ENCODE results near the gene C11orf21.

The C11orf21 gene

DNA sequence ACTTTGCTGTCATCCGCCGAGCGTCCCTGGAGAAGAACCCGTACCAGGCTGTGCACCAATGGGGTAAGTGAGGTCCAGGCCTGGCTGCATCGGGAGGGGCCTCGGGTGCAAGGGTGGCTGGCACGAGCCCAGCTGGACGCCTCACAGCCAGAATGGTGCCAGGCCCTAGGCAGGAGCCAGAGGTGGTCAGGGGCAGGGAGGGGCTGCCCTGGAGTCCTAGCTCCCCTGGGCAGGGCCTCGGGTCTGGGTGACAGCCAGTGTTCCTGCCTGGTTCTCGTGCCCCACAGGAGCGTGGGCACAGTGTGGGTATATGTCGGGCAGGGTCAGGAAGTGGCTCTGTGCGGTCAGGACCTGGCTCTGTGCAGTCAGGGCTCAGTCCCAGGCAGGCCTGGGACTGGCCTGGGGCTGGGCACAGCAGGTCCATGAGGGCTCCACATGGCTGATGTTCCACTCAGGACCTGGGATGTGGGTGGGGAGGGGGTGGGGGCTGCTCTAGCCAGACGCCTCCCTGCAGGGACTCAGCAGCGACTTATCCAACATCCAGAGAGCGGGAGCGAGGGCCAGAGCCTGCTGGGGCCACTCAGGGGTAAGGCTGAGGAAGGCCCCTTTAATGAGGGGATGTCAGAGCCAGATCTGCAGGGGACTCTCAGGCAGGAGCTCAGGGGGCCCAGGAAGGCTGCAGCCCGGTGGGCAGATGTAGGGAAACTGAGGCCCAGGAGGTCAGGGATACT is 1.3 kb upstream of the C11orf21 start:
- Histone ChIP-seq H3K79me2 (ENCODE audit: insufficient read depth, low read length) (peaks cover 80% of the 10 kb centered on the region), H3K9ac (ENCODE audit: low read depth, low read length, poor library complexity, severe bottlenecking) (peak overlapping the region; percentile 97), H3K9me3 (ENCODE audit: insufficient read depth, low read depth, low read length) (no peaks in the 10 kb centered on the region), H3F3A (ENCODE audit: low read depth) (peaks cover 7% of the 10 kb centered on the region), H3K4me3 (ENCODE audit: low read length, poor library complexity, severe bottlenecking) (peak overlapping the region; percentile 90), H4K20me1 (ENCODE audit: insufficient read depth, low read length, poor library complexity, severe bottlenecking) (peaks cover 16% of the 10 kb centered on the region), H3K4me1 (ENCODE audit: insufficient read depth, low read length, poor library complexity, severe bottlenecking) (peaks cover 62% of the 10 kb centered on the region), H3K4me2 (ENCODE audit: low read depth, low read length, poor library complexity, severe bottlenecking) (peak overlapping the region; percentile 96), H2AFZ (ENCODE audit: low read length) (no peak overlapping the region), H3K9me2 (replicated peaks; ENCODE audit: low read depth, low read length) (no peaks in the 10 kb centered on the region), H3K36me3 (ENCODE audit: insufficient read depth, low read length) (no peaks in the 10 kb centered on the region), H3K27me3 (ENCODE audit: insufficient read depth, low read length, poor library complexity, severe bottlenecking) (no peaks in the 10 kb centered on the region)
- TF ChIP-seq EZH2phosphoT487 (IDR thresholded peaks at IDR 0.05; ENCODE audit: borderline replicate concordance), result no peak
- TF ChIP-seq, protein P1, sequence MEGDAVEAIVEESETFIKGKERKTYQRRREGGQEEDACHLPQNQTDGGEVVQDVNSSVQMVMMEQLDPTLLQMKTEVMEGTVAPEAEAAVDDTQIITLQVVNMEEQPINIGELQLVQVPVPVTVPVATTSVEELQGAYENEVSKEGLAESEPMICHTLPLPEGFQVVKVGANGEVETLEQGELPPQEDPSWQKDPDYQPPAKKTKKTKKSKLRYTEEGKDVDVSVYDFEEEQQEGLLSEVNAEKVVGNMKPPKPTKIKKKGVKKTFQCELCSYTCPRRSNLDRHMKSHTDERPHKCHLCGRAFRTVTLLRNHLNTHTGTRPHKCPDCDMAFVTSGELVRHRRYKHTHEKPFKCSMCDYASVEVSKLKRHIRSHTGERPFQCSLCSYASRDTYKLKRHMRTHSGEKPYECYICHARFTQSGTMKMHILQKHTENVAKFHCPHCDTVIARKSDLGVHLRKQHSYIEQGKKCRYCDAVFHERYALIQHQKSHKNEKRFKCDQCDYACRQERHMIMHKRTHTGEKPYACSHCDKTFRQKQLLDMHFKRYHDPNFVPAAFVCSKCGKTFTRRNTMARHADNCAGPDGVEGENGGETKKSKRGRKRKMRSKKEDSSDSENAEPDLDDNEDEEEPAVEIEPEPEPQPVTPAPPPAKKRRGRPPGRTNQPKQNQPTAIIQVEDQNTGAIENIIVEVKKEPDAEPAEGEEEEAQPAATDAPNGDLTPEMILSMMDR (conservative IDR thresholded peaks at IDR 0.05; ENCODE audit: low read length), result no peak

DNA sequence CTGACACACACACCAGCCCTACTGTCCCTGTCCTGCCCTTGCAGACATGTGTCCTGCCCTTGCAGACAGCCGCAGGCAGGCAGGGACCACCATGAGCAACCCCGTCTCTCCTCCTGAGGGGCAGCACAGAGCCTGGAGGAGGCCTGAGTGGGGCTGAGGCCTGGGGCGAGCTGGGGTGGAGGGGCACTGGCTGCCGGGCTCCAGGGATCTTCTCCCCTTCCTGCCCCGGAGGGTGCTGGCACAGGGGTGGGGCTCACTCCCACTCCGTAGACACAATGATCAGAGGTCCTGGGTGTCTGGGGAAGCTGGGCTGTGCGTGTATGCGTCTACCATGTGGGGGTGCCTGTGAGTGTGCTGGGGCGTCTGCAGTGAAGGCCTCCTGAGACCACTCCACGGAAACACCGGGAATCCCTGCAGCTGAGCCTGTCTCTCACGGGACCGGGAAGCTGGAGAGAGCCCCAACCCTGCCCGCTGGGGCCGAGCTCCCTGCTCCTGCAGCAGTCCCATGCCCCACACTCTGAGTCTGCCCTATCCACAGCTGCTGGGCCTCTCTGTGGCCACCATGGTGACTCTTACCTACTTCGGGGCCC is 683 bp upstream of the C11orf21 start:
- Histone ChIP-seq H3K9me3 (ENCODE audit: insufficient read depth, low read depth, low read length) (no peaks in the 10 kb centered on the region), H2AFZ (ENCODE audit: low read length) (no peak overlapping the region), H3K9ac (ENCODE audit: low read depth, low read length, poor library complexity, severe bottlenecking) (peak overlapping the region; percentile 97), H3K36me3 (ENCODE audit: insufficient read depth, low read length) (peaks cover 5% of the 10 kb centered on the region; the same call in 1 of the 2 replicates), H3K27me3 (ENCODE audit: insufficient read depth, low read length, poor library complexity, severe bottlenecking) (no peaks in the 10 kb centered on the region), H3K79me2 (ENCODE audit: insufficient read depth, low read length) (peaks cover 76% of the 10 kb centered on the region), H3F3A (ENCODE audit: low read depth) (peaks cover 7% of the 10 kb centered on the region), H4K20me1 (ENCODE audit: insufficient read depth, low read length, poor library complexity, severe bottlenecking) (peaks cover 17% of the 10 kb centered on the region), H3K4me2 (ENCODE audit: low read depth, low read length, poor library complexity, severe bottlenecking) (peak overlapping the region; percentile 96), H3K9me2 (replicated peaks; ENCODE audit: low read depth, low read length) (no peaks in the 10 kb centered on the region), H3K4me3 (ENCODE audit: low read length, poor library complexity, severe bottlenecking) (peak overlapping the region; percentile 90), H3K4me1 (ENCODE audit: insufficient read depth, low read length, poor library complexity, severe bottlenecking) (peaks cover 55% of the 10 kb centered on the region)
- TF ChIP-seq, protein P1 (conservative IDR thresholded peaks at IDR 0.05; ENCODE audit: low read length), result peak; percentile 28; the same call in 1 of the 2 replicates
- no peak for TF ChIP-seq EZH2phosphoT487 (IDR thresholded peaks at IDR 0.05; ENCODE audit: borderline replicate concordance)

DNA sequence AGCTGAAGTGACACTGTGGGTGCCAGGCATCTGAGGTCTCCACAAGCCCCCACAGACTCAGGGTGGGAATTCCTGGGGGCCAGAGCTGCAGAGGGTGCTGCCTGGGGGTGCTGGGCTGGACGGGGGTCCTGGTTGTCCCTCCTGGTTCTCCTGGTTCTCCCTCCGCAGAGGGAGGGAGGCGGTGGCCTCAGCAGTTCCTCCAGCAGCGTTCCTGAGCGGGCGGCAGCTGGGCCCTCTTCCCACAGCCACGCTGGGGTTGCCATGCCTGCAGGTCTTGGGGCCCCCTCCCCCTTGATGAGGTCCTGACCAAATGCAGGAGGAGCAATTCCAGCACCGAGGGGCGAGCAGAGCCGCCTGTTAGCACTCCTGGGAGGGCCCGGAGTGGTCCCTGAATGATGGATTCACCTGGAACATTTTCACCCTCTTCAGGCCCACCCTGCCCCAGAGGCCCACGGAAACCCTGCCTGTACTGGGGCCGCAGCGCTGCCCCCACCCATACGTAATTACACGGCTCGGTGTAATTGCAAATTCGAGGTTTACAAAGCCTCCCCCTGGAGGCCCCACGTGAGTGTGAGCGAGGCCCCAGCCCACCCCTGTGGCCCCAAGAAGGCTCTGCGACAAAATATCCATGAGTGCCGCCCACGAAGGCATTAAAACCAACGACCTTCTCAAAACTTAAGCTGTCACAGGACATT is 635 bp downstream of the C11orf21 start:
- Histone ChIP-seq H3K27me3 (ENCODE audit: insufficient read depth, low read length, poor library complexity, severe bottlenecking) (no peaks in the 10 kb centered on the region), H3K4me1 (ENCODE audit: insufficient read depth, low read length, poor library complexity, severe bottlenecking) (peaks cover 46% of the 10 kb centered on the region), H3K4me3 (ENCODE audit: low read length, poor library complexity, severe bottlenecking) (peak overlapping the region; percentile 90), H3K4me2 (ENCODE audit: low read depth, low read length, poor library complexity, severe bottlenecking) (peak overlapping the region; percentile 96), H3K9me2 (replicated peaks; ENCODE audit: low read depth, low read length) (no peaks in the 10 kb centered on the region), H3K9me3 (ENCODE audit: insufficient read depth, low read depth, low read length) (no peaks in the 10 kb centered on the region), H3K36me3 (ENCODE audit: insufficient read depth, low read length) (peaks cover 9% of the 10 kb centered on the region; the same call in 1 of the 2 replicates), H3K79me2 (ENCODE audit: insufficient read depth, low read length) (peaks cover 70% of the 10 kb centered on the region), H3F3A (ENCODE audit: low read depth) (peaks cover 4% of the 10 kb centered on the region), H2AFZ (ENCODE audit: low read length) (0 out of 2 replicates have a peak overlapping the region, but pooled peaks have one; percentile 2), H4K20me1 (ENCODE audit: insufficient read depth, low read length, poor library complexity, severe bottlenecking) (peaks cover 13% of the 10 kb centered on the region), H3K9ac (ENCODE audit: low read depth, low read length, poor library complexity, severe bottlenecking) (peak overlapping the region; percentile 97)
- TF ChIP-seq EZH2phosphoT487 (IDR thresholded peaks at IDR 0.05; ENCODE audit: borderline replicate concordance), result no peak
- TF ChIP-seq, protein P1 (conservative IDR thresholded peaks at IDR 0.05; ENCODE audit: low read length), result no peak
